Kidney (tissue), 14 donors: ENCODE measurements around the gene POLG. TPM values are rescaled to one million over a fixed set of nuclear protein-coding genes. Genes with fewer than 3 reads are reported as not detected.

Source experiments
- DNase-seq, 5 donors: peaks; one replicate each; pipeline ENCODE4 v3.0.0-alpha.2; 2013 to 2020
- FAIRE-seq: peaks from 2 replicates; lab custom pipeline; 2012; peaks lifted over from hg19 to GRCh38; lab: Jason Lieb, UNC
- H3K27ac ChIP-seq, 2 donors: one replicate each; pipeline ENCODE4 v1.7.0; 2013; ENCODE audit warnings: low read depth in 2 of 2, low read length in 2 of 2, inconsistent platforms in 1 of 2
- H3K27me3 ChIP-seq: one replicate; pipeline ENCODE4 v1.7.1; 2013; ENCODE audit warnings: low read length, inconsistent platforms; ENCODE audit not compliant: control insufficient read depth, insufficient read depth
- H3K36me3 ChIP-seq, 3 donors: one replicate each; pipeline versions ENCODE4 v1.7.0 to v1.7.1; 2013; ENCODE audit warnings: low read length in 3 of 3, control low read depth in 1 of 3, inconsistent platforms in 1 of 3; ENCODE audit not compliant: insufficient read depth in 3 of 3, control insufficient read depth in 2 of 3
- H3K4me1 ChIP-seq, 3 donors: one replicate each; pipeline versions ENCODE4 v1.7.0 to v1.7.1; 2013; ENCODE audit warnings: low read length in 3 of 3, inconsistent platforms in 1 of 3, low read depth in 1 of 3; ENCODE audit not compliant: control insufficient read depth in 2 of 3, insufficient read depth in 2 of 3
- H3K4me3 ChIP-seq, 3 donors: one replicate each; pipeline versions ENCODE4 v1.7.0 to v1.8.1; 2013; ENCODE audit warnings: low read length in 3 of 3, control low read depth in 1 of 3, inconsistent platforms in 1 of 3
- H3K9ac ChIP-seq, 3 donors: one replicate each; pipeline versions ENCODE4 v1.7.0 to v1.7.1; 2013; ENCODE audit warnings: low read length in 3 of 3, control low read depth in 1 of 3, inconsistent platforms in 1 of 3
- H3K9me3 ChIP-seq, 3 donors: one replicate each; pipeline versions ENCODE4 v1.7.0 to v1.7.1; 2013; ENCODE audit warnings: low read length in 3 of 3, control low read depth in 1 of 3, inconsistent platforms in 1 of 3; ENCODE audit not compliant: control insufficient read depth in 2 of 3, insufficient read depth in 1 of 3
- CTCF ChIP-seq: IDR thresholded peaks from 3 replicates; pipeline ENCODE4 v1.5.1; 2012; ENCODE audit warnings: mild to moderate bottlenecking, moderate library complexity, borderline replicate concordance; ENCODE audit not compliant: insufficient read depth; ENCODE audit errors: extremely low read depth
- intact Hi-C: fragments of 100-400 bp; cut with DNase I; formaldehyde crosslinking; loops from one replicate; pipeline ENCODE4 v1.11.1; 2022
- polyA plus RNA-seq: library from polyadenylated mRNA; stranded (reverse); fragments of 350-450 nt; fragmentation: Illumina TruSeq; extraction: RNeasy Lipid Tissue Mini Kit (QIAGEN cat#74804); gene quantifications from one replicate; pipeline ENCODE4 v1.2.3, GENCODE V29; 2014; ENCODE audit warnings: low read depth, low replicate concordance; ENCODE audit not compliant: insufficient read depth
- total RNA-seq: library from RNA; stranded (reverse); fragmentation: NEBNext Ultra II Directional; extraction: Animal tissue kit (Norgen Biotek cat#: 25700); gene quantifications from one replicate; pipeline ENCODE4 v1.2.1, GENCODE V29; 2021
- donor health status: control.
- donor health status: control.
- donor health status: control.
- donor health status: control.
- donor health status: control.
- donor health status: DM: yes; HTN: yes; CAD: no.
- donor health status: Normal renal cell carcinoma (clear cell type).

POLG gene
- total and polyA plus RNA-seq, 2 donors from 2014 or later, result 28.6 to 72.4 TPM

GRCh38 chr15:89362203-89363101 lies 27.8 kb upstream of the POLG start:
- peaks cover 75% of the 10 kb centered on the region for H3K27me3 ChIP-seq
- no peak overlapping the region for H3K27ac ChIP-seq
- H3K9ac ChIP-seq, result no peak overlapping the region
- H3K4me1 ChIP-seq, result peaks cover 0 to 5% (median 0%) of the 10 kb centered on the region in 3 donors
- H3K9me3 ChIP-seq, result no peaks in the 10 kb centered on the region
- no peak for FAIRE-seq
- peak in 1 of 5 donors; percentile 66 for DNase-seq
- H3K36me3 ChIP-seq, result no peaks in the 10 kb centered on the region
- intact Hi-C loops, result loop anchor here (10.0 kb wide), 1 partner anchor 62 kb away; no protein-coding TSS in a partner anchor
- TF ChIP-seq CTCF, result no peak
- H3K4me3 ChIP-seq, result no peak overlapping the region

GRCh38 chr15:89361451-89362202 lies 27.0 kb upstream of the POLG start:
- Histone ChIP-seq H3K27ac (no peak overlapping the region), H3K4me1 (peaks cover 0 to 2% (median 0%) of the 10 kb centered on the region in 3 donors), H3K4me3 (no peak overlapping the region), H3K27me3 (peaks cover 67% of the 10 kb centered on the region), H3K9ac (no peak overlapping the region), H3K36me3 (no peaks in the 10 kb centered on the region), H3K9me3 (no peaks in the 10 kb centered on the region)
- intact Hi-C loops, result loop anchor here (10.0 kb wide), 1 partner anchor 63 kb away; no protein-coding TSS in a partner anchor
- DNase-seq (peak; percentile 84 to 90 (median 89)), FAIRE-seq (no peak)
- no peak for TF ChIP-seq CTCF

GRCh38 chr15:89360294-89360971 lies 25.8 kb upstream of the POLG start:
- Histone ChIP-seq H3K27me3 (peaks cover 58% of the 10 kb centered on the region), H3K36me3 (no peaks in the 10 kb centered on the region), H3K27ac (no peak overlapping the region), H3K4me3 (no peak overlapping the region), H3K9ac (no peak overlapping the region), H3K9me3 (no peaks in the 10 kb centered on the region), H3K4me1 (peaks cover 0 to 2% (median 0%) of the 10 kb centered on the region in 3 donors)
- no peak for FAIRE-seq
- TF ChIP-seq CTCF, result no peak
- intact Hi-C loops, result loop anchor here (10.0 kb wide), 1 partner anchor 64 kb away; no protein-coding TSS in a partner anchor
- DNase-seq, result peak in 1 of 5 donors; percentile 21
